K562 (cell line): ENCODE data around the gene CEMIP2. TPM values are rescaled to one million over a fixed set of nuclear protein-coding genes. Genes with fewer than 3 reads are reported as not detected.
A peak's percentile ranks its signal among the peaks of the same experiment; 100 is the strongest.

Experiments used
- ATAC-seq: fragments of 200-7000 bp; cut with Tn5 transposase; 3 replicates; pipeline ENCODE4 v1.9.1; 2020; ENCODE audit warnings: moderate library complexity
- BruUV-seq: library from RNA; stranded (reverse); fragments of 400-500 nt; replicated peaks from 2 replicates; lab custom pipeline; 2021; lab: Mats Ljungman, UMichigan
- CTCF ChIA-PET: fragments of 300-600 bp; formaldehyde crosslinking; extraction: SDS; loops from one replicate; lab custom pipeline; 2021; ENCODE audit warnings: low intra/inter-chr PET ratio; lab: Yijun Ruan, JAX
- POLR2A ChIA-PET: fragments of 300-600, 350-650 bp; sonication (Branson Sonifier 250); formaldehyde crosslinking; extraction: SDS; loops from one replicate; lab custom pipeline; 2021; ENCODE audit warnings: antibody characterized with exemption, inconsistent platforms; lab: Yijun Ruan, JAX
- DNase-seq, 4 experiments: peaks; one replicate each; pipeline versions ENCODE4 v3.0.0 to v3.0.0-alpha.2; 2011 to 2018; ENCODE audit warnings: low spot score in 3 of 4, mixed read lengths in 3 of 4; ENCODE audit errors: extremely low read depth in 1 of 4
- FAIRE-seq: peaks from 2 replicates; lab custom pipeline; 2011; peaks lifted over from hg19 to GRCh38; lab: Jason Lieb, UNC
- H2AFZ ChIP-seq: 2 replicates; pipeline ENCODE4 v1.6.0; 2011; ENCODE audit warnings: low read depth, low read length, control low read depth, inconsistent platforms
- H3K27ac ChIP-seq: fragments of 200-600 bp; 3 replicates; pipeline ENCODE4 v1.8.0; 2011; ENCODE audit warnings: low read depth, mild to moderate bottlenecking, control low read depth, inconsistent platforms, low read length, moderate library complexity, mixed read lengths; ENCODE audit errors: extremely low read depth
- H3K27me3 ChIP-seq, 2 experiments: fragments of 300-600 bp in 1 of 2; 2 replicates in 1 of 2; 3 replicates in 1 of 2; pipeline versions ENCODE4 v1.6.0 to v1.8.0; 2011; ENCODE audit warnings: inconsistent platforms in 2 of 2, low read length in 2 of 2, mild to moderate bottlenecking in 1 of 2, mixed read lengths in 1 of 2, moderate library complexity in 1 of 2; ENCODE audit not compliant: control insufficient read depth in 2 of 2, insufficient read depth in 2 of 2
- H3K36me3 ChIP-seq: fragments of 300-600 bp; 3 replicates; pipeline ENCODE4 v1.8.0; 2011; ENCODE audit warnings: mild to moderate bottlenecking, low read length, inconsistent platforms; ENCODE audit not compliant: control insufficient read depth, insufficient read depth
- H3K4me1 ChIP-seq, 2 experiments: fragments of 200-600 bp in 1 of 2; replicated peaks in 1 of 2; 2 replicates in 1 of 2; 3 replicates in 1 of 2; pipeline versions ENCODE4 v1.5.1 to v1.8.0; 2011; ENCODE audit warnings: inconsistent platforms in 2 of 2, low read length in 2 of 2, mild to moderate bottlenecking in 1 of 2, mixed read lengths in 1 of 2, moderate library complexity in 1 of 2; ENCODE audit not compliant: control insufficient read depth in 2 of 2, insufficient read depth in 2 of 2
- H3K4me2 ChIP-seq: 2 replicates; pipeline ENCODE4 v1.6.1; 2011; ENCODE audit warnings: low read length, control low read depth, inconsistent platforms, mixed read lengths; ENCODE audit not compliant: insufficient read depth
- H3K4me3 ChIP-seq: fragments of 200-600 bp; sonication (generic), shearing (Covaris generic); 2 replicates; pipeline ENCODE4 v1.5.1; 2016; ENCODE audit warnings: control low read depth, inconsistent platforms
- H3K79me2 ChIP-seq: fragments of 200-600 bp; 3 replicates; pipeline ENCODE4 v1.8.0; 2011; ENCODE audit warnings: low read length, inconsistent platforms; ENCODE audit not compliant: control insufficient read depth, insufficient read depth
- H3K9ac ChIP-seq, 2 experiments: 2 replicates each; pipeline versions ENCODE4 v1.6.0 to v1.6.1; 2011; ENCODE audit warnings: low read depth in 2 of 2, low read length in 2 of 2, control low read depth in 1 of 2, inconsistent platforms in 1 of 2, mild to moderate bottlenecking in 1 of 2, mixed read lengths in 1 of 2; ENCODE audit not compliant: insufficient read depth in 1 of 2
- H3K9me1 ChIP-seq: one replicate; pipeline ENCODE4 v1.6.0; 2011; ENCODE audit warnings: inconsistent platforms, mild to moderate bottlenecking, low read length, moderate library complexity; ENCODE audit not compliant: control insufficient read depth, insufficient read depth
- H3K9me3 ChIP-seq: replicated peaks from 2 replicates; pipeline ENCODE4 v1.5.1; 2011; ENCODE audit warnings: low read depth, low read length, inconsistent platforms; ENCODE audit not compliant: control insufficient read depth, insufficient read depth
- H4K20me1 ChIP-seq: replicated peaks from 2 replicates; pipeline ENCODE4 v1.6.1; 2011; ENCODE audit warnings: low read length, inconsistent platforms, mixed read lengths; ENCODE audit not compliant: control insufficient read depth, insufficient read depth
- DIDO1 ChIP-seq: fragments of 450-650 bp; IDR thresholded peaks from 2 replicates; pipeline ENCODE4 v1.6.1; 2016; ENCODE audit warnings: low read depth, missing biosample characterization, missing genetic modification characterization
- DLX4 ChIP-seq: fragments of 250-450 bp; sonication (Bioruptor Pico); IDR thresholded peaks from 2 replicates; pipeline ENCODE4 v1.6.1; 2021; ENCODE audit warnings: mild to moderate bottlenecking
- FOSL1 ChIP-seq: fragments of 200-800 bp; sonication (Bioruptor generic); conservative IDR thresholded peaks from 2 replicates; pipeline ENCODE4 v1.6.1; 2016; ENCODE audit warnings: missing genetic modification characterization, missing compliant biosample characterization
- KDM4B ChIP-seq, 2 experiments: fragments of 450-650 bp in 1 of 2; sonication (generic) in 1 of 2; IDR thresholded peaks; 2 replicates each; pipeline ENCODE4 v1.6.1; 2016 to 2017; ENCODE audit warnings: borderline replicate concordance in 2 of 2, antibody characterized with exemption in 1 of 2, low read depth in 1 of 2, mild to moderate bottlenecking in 1 of 2
- L3MBTL2 ChIP-seq: fragments of 450-650 bp; IDR thresholded peaks from 2 replicates; pipeline ENCODE4 v1.6.1; 2016; ENCODE audit warnings: mild to moderate bottlenecking, moderate library complexity
- THAP7 ChIP-seq: fragments of 250-450 bp; sonication (Bioruptor Pico); IDR thresholded peaks from 2 replicates; pipeline ENCODE4 v1.5.0; 2021
- XRCC5 ChIP-seq: fragments of 200-400 bp; formaldehyde crosslinking; IDR thresholded peaks from 2 replicates; pipeline ENCODE4 v1.6.1; 2017; ENCODE audit warnings: low read depth, mild to moderate bottlenecking, low read length
- ZFP30 ChIP-seq: fragments of 250-450 bp; sonication (Bioruptor Pico); IDR thresholded peaks from 2 replicates; pipeline ENCODE4 v1.8.0; 2022; ENCODE audit warnings: moderate library complexity, mild to moderate bottlenecking, inconsistent platforms, borderline replicate concordance
- ZNF551 ChIP-seq: fragments of 250-450 bp; sonication (Bioruptor Pico); IDR thresholded peaks from 2 replicates; pipeline ENCODE4 v1.5.0; 2021; ENCODE audit warnings: mild to moderate bottlenecking, moderate library complexity
- ZNF77 ChIP-seq: fragments of 250-450 bp; sonication (Bioruptor Pico); IDR thresholded peaks from 2 replicates; pipeline ENCODE4 v1.5.0; 2020
- WGBS: fragments of 100-300 bp; shearing (Covaris generic); methylation state at CpG from one replicate; pipeline ENCODE4 v1.1.6; 2016; ENCODE audit warnings: low coverage, mixed read lengths; ENCODE audit not compliant: insufficient coverage; ENCODE audit errors: missing lambda C conversion rate; 5-methylcytosine and 5-hydroxymethylcytosine counted together
- in situ Hi-C: fragments of 300-500 bp; cut with MboI; formaldehyde crosslinking; loops from 4 replicates; pipeline ENCODE4 v1.15.0; 2018; ENCODE audit warnings: inconsistent platforms, mixed read lengths
- intact Hi-C: fragments of 100-400 bp; cut with micrococcal nuclease; formaldehyde crosslinking; loops from 2 replicates; pipeline ENCODE4 v1.14.2; 2022
- polyA plus RNA-seq, 8 experiments: library from polyadenylated mRNA; depleted of rRNA in 4 of 8; stranded (reverse) in 5 of 8; unstranded in 3 of 8; fragments of >200 nt; fragmentation: Nextera tagmentation in 2 of 8; fragmentation: Illumina TruSeq in 1 of 8; extraction: Ambion mirVana in 2 of 8; extraction: Trizol in 1 of 8; gene quantifications; 2 replicates each; pipeline versions ENCODE4 v1.2.1 to v1.2.3, GENCODE V29; 2011 to 2014; ENCODE audit warnings: inconsistent platforms in 1 of 8, missing spikeins in 1 of 8
- total RNA-seq, 7 experiments: library from RNA; depleted of rRNA in 6 of 7; stranded (reverse); fragments of >200 nt in 6 of 7; fragmentation: Illumina TruSeq in 2 of 7; extraction: Trizol in 2 of 7; gene quantifications; 2 replicates each; pipeline versions ENCODE4 v1.2.1 to v1.2.3, GENCODE V29; 2011 to 2021; ENCODE audit warnings: low replicate concordance in 1 of 7

CEMIP2 gene
- total and polyA plus RNA-seq, 9 of the 15 experiments (the other 6 are each of a cell fraction or from before 2014, with no cell fraction given) = 5.4 to 29.9 (median 14.2) TPM

GRCh38 chr9:71767776-71768321 lies 464 bp downstream of the CEMIP2 start (continued):
- TF ChIP-seq DLX4 (CRISPR knock-in tag) (no peak), XRCC5 (no peak), KDM4B (IDR thresholded peaks at IDR 0.05; ENCODE audit: borderline replicate concordance in 2 of 2, low read depth in 1 of 2) (no peak), THAP7 (no peak), ZNF551 (CRISPR knock-in tag) (no peak)

GRCh38 chr9:71767163-71767775 lies 1.0 kb downstream of the CEMIP2 start:
- DNase-seq (no peak), FAIRE-seq (no peak), ATAC-seq (no peak)
- Histone ChIP-seq H2AFZ (no peak overlapping the region), H3K79me2 (peaks cover 54% of the 10 kb centered on the region), H3K36me3 (no peaks in the 10 kb centered on the region), H4K20me1 (no peaks in the 10 kb centered on the region), H3K9ac (peak overlapping the region; percentile 66 to 95; a peak in 2 of 4 replicates), H3K4me2 (peak overlapping the region; percentile 84), H3K4me3 (peak overlapping the region; percentile 73), H3K9me1 (no peaks in the 10 kb centered on the region), H3K4me1 (peaks cover 14 to 18% of the 10 kb centered on the region in 2 experiments; a peak in 4 of 5 replicates), H3K27ac (no peak overlapping the region), H3K9me3 (no peaks in the 10 kb centered on the region), H3K27me3 (peaks cover 0 to 4% of the 10 kb centered on the region in 2 experiments; a peak in 2 of 5 replicates)
- BruUV-seq = TSS peak; percentile 48
- 25% methylated on average over 6 of the region's 7 CpGs for WGBS
- no peak for TF ChIP-seq FOSL1 (tag)
- no peak for TF ChIP-seq ZNF77 (CRISPR knock-in tag)
- TF ChIP-seq ZFP30 (CRISPR knock-in tag) = no peak
- TF ChIP-seq DIDO1 (tag) = no peak
- no peak for TF ChIP-seq L3MBTL2
- intact Hi-C loops = loop anchor here (10.0 kb wide), 1 partner anchor 312 kb away; no protein-coding TSS in a partner anchor
- POLR2A ChIA-PET = interaction anchor here (0.7 to 1.5 kb wide), 6 partner anchors 10 to 121 kb away, joined by 3 to 8 read pairs (median 4); no protein-coding TSS in a partner anchor
- in situ Hi-C loops = no loop called here
- CTCF ChIA-PET = no interaction called here
